Activated CD4-positive, CD25-positive, alpha-beta regulatory T cell treated with anti-CD3 and anti-CD28 coated beads, Interleukin-2, amount 50 U/mL, for 16 hours (primary cell): ENCODE data around the gene DST.
"Not testable (repeated sequence)": the region's sequence is repeated elsewhere in the genome, so short reads cannot be mapped to it uniquely, and the experiment has no call there.

Experiments
- DNase-seq: peaks from one replicate; pipeline ENCODE4 v3.0.0-alpha.2; 2020; ENCODE audit warnings: low read depth, low spot score

Gene DST

GRCh38 chr6:56572788-56573471 is 69.8 kb downstream of the DST start:
- no peak for DNase-seq

- no peak for DNase-seq
Observed at GRCh38 chr6:56571605-56572004, 71.1 kb downstream of the DST start.

GRCh38 chr6:56570413-56571359 is 72.0 kb downstream of the DST start:
- DNase-seq = no peak

GRCh38 chr6:56567501-56567900 is 75.2 kb downstream of the DST start:
- no peak for DNase-seq

GRCh38 chr6:56562730-56563129 is 80.0 kb downstream of the DST start:
- not testable (repeated sequence) for DNase-seq

- no peak for DNase-seq
Observed at GRCh38 chr6:56556751-56557540, 85.7 kb downstream of the DST start.

GRCh38 chr6:56555438-56555872 is 87.2 kb downstream of the DST start:
- no peak for DNase-seq

GRCh38 chr6:56552187-56553130 is 90.2 kb downstream of the DST start:
- DNase-seq = no peak

GRCh38 chr6:56551409-56552120 is 91.1 kb downstream of the DST start:
- no peak for DNase-seq

- DNase-seq = no peak
Observed at GRCh38 chr6:56550301-56550700, 92.4 kb downstream of the DST start.

GRCh38 chr6:56549014-56549413 is 93.7 kb downstream of the DST start:
- DNase-seq = no peak

GRCh38 chr6:56547687-56548086 is 95.0 kb downstream of the DST start:
- no peak for DNase-seq

GRCh38 chr6:56542364-56543331 is 100.0 kb downstream of the DST start:
- no peak for DNase-seq

- DNase-seq = no peak
Observed at GRCh38 chr6:56541741-56542360, 100.8 kb downstream of the DST start.

GRCh38 chr6:56541030-56541600 is 101.6 kb downstream of the DST start:
- DNase-seq = no peak

- DNase-seq = no peak
Observed at GRCh38 chr6:56540232-56541029, 102.3 kb downstream of the DST start.

GRCh38 chr6:56539527-56540105 is 103.1 kb downstream of the DST start:
- no peak for DNase-seq
